NCI-H146 (cell line): Measurements from ENCODE around the gene PHYKPL.

Experiments
- DNase-seq: peaks from one replicate; lab custom pipeline; 2025; lab: John Stamatoyannopoulos, UW

PHYKPL gene

DNA sequence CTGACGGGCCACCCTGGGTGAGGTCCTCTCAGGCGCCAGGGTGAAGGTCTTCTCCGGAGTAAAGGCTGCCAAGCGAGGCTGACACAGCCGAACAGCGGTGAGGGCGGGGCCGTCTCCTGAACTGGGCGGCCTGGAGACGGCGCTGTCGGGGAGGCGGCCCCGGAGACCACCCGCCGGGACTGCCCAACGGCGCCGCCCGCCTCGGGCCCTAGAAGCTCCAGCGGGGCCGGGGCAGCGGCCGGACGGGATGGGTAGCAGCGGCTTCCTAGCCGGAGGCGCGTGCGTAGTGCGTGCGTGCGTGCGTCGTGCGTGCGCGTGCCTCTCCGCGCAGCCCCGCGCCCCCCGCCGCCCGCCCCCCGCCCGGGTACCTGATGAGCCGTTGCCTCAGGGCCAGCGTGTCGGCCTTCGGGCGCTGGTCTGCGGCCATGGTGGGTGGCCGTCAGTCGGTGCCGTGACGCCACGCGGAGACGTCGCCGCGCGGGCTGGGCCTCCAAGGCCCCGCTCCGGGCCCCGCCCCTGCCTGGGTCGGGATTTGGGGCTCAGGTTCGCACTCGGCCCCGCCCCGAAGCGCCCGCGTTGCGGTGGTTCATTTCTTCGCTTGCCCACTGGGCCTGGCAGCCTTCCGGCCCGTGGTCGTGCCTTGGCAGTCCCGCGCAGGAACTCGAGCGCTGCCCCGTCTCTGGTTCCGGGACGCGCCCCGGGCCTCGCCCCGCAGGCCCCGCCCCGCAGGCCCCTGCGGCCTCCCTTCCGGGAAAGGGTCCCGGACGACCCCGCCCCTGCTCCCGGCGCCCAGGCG lies at the start of gene PHYKPL:
PHYKPL (minus strand) TSS at position 679 of the 796 bp plus-strand sequence; CDS start at position 427, 252 bp downstream.
- DNase-seq: peak; percentile 70

- no peak for DNase-seq
Measured at GRCh38 chr5:178282391-178282790, 49.8 kb upstream of the PHYKPL start.

- no peak for DNase-seq
Measured at GRCh38 chr5:178281331-178281730, 48.7 kb upstream of the PHYKPL start.

GRCh38 chr5:178280631-178281030 lies 48.0 kb upstream of the PHYKPL start:
- DNase-seq: no peak

GRCh38 chr5:178279723-178280438 lies 47.3 kb upstream of the PHYKPL start:
- peak; percentile 58 for DNase-seq

- no peak for DNase-seq
Measured at GRCh38 chr5:178279026-178279722, 46.6 kb upstream of the PHYKPL start.

DNA sequence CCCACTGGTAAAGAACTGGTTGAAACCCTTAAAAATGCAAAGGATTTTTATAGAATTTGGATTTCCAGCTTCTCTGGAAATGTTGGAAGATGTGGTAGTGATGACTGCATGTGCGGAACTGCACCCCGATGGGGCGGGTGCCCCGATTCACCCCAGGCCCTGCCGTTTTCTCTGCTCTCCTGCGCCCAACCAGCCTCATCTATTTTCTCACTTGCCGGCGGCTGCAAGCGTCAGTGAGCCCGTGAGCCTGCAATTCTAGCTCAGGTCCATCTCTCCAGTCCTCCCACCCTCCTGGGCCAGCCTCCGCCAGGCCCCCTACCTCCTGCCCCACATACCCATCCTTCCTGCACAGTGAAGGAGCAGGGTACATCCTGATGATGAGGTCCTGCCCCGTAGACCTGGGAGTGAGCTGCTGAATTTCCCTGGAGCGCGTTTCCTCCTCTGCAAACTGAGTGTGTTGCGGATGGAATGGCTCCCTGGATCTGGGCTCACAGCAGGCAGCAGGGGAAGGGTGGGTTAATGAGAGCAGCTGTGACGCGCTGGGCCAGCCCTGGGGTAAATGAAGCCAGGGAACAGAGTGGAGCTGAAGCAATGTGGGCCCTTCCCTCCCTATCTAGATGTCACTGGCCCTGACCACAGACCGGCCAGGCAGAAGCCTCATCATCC lies 45.9 kb upstream of the PHYKPL start:
- peak; percentile 12 for DNase-seq

DNA sequence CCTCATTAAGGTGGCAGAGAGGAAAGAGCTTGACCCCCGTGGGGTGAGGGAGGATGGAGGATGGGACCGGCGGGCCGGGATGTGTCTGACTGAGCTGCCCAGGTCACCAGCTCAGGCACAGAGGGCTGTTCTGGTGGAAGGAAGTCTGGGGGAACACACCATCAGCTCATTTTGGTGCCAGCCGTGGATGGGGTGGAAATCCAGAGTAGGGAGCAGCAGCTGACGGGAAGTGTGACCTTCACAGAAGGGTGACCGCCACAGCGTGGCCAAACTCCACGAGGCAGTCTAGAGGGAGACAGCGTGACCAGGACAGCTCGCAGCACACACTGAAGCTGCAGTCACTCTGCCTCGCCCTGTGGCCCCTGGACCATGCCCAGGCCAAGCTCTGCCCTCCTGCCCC lies 45.3 kb upstream of the PHYKPL start:
- no peak for DNase-seq

GRCh38 chr5:178277346-178277745 lies 44.7 kb upstream of the PHYKPL start:
- no peak for DNase-seq

- DNase-seq: no peak
Measured at GRCh38 chr5:178274781-178275537, 42.4 kb upstream of the PHYKPL start.

GRCh38 chr5:178273665-178274541 lies 41.3 kb upstream of the PHYKPL start:
- DNase-seq: no peak

GRCh38 chr5:178273041-178273440 lies 40.4 kb upstream of the PHYKPL start:
- DNase-seq: no peak

DNA sequence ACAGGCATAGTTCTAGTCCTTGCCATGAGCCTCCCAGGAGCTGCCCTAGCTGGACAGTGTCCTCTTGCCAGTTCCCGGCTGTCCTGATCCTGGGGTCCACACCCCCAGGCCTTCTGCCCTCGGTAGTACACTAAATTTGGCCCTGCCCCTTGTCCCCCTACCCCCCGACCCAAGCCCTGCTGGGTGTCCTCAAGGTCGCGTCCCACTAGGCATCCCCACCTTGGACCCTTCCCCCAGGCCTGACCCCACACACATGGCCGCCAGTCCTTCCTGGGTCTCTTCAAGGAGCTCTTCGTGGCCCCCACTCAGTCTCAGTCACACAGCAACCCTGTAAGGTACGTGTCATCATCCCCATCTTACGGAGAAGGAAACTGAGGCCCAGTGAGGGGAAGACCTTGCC lies 40.0 kb upstream of the PHYKPL start:
- DNase-seq: no peak

- no peak for DNase-seq
Measured at GRCh38 chr5:178271726-178272479, 39.3 kb upstream of the PHYKPL start.

- DNase-seq: no peak
Measured at GRCh38 chr5:178271231-178271630, 38.6 kb upstream of the PHYKPL start.

GRCh38 chr5:178269499-178269898 lies 36.9 kb upstream of the PHYKPL start:
- no peak for DNase-seq

DNA sequence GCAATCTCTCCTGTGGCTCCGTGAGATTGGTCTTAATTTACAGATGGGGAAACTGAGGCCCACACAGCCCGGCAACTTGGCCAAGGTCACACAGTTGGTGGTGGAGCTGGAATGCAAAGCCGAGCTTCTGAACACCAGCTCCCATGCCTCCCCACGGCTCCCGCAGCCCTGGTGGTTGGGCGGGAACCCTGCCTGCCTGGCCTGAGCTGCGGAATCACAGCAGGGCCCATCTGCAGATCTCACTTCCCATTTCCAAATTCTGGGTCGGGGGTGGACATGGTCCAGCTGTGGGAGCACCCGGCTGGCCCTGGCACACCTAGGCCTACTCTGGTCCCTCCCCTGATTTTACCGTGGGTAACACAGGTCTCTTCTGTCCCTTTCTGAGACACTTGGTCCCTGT lies 35.3 kb upstream of the PHYKPL start:
- no peak for DNase-seq

GRCh38 chr5:178267245-178267644 lies 34.6 kb upstream of the PHYKPL start:
- DNase-seq: no peak

DNA sequence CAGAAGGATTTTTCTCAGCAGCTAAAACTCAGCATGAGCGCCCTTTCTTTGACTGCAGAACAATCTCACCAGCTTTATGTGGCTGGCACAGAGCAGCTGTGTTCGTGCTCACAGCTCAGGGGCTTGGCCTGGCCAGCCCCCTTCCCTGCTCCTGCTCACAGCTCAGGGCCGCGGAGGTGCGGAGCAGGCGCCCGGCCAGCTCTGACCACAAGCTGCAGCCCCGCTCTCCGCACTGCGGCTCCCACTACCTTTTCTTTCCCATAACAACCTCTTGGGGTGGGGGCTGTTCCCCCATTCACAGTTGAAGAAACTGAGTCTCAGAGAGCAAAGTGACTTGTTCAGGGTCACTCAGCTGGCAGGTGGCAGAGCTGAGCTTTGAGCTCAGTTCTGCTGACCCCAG lies 34.0 kb upstream of the PHYKPL start:
- no peak for DNase-seq

GRCh38 chr5:178265746-178266145 lies 33.1 kb upstream of the PHYKPL start:
- no peak for DNase-seq
